A375 (cell line): Measurements from ENCODE around the gene RXFP2. TPM values are rescaled to one million over a fixed set of nuclear protein-coding genes. Genes with fewer than 3 reads are reported as not detected.

Experiments
- total RNA-seq: library from RNA; depleted of rRNA; stranded (reverse); fragments of >200 nt; shearing (Covaris generic); gene quantifications from 2 replicates; pipeline ENCODE4 v1.2.3, GENCODE V29; 2014; rRNA removed

The RXFP2 gene
- total RNA-seq, result 0.11 and 0.29 TPM in 2 replicates

GRCh38 chr13:31739226-31739625, at the start of gene RXFP2:
Gene RXFP2 (plus strand): TSS chr13:31739526. CDS start chr13:31739613, 87 bp downstream.

